ENCODE results near the gene PHOSPHO1.
A peak's percentile ranks its signal among the peaks of the same experiment; 100 is the strongest.
"Not testable (repeated sequence)": the region's sequence is repeated elsewhere in the genome, so short reads cannot be mapped to it uniquely, and the experiment has no call there.

The PHOSPHO1 gene, protein sequence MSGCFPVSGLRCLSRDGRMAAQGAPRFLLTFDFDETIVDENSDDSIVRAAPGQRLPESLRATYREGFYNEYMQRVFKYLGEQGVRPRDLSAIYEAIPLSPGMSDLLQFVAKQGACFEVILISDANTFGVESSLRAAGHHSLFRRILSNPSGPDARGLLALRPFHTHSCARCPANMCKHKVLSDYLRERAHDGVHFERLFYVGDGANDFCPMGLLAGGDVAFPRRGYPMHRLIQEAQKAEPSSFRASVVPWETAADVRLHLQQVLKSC

DNA sequence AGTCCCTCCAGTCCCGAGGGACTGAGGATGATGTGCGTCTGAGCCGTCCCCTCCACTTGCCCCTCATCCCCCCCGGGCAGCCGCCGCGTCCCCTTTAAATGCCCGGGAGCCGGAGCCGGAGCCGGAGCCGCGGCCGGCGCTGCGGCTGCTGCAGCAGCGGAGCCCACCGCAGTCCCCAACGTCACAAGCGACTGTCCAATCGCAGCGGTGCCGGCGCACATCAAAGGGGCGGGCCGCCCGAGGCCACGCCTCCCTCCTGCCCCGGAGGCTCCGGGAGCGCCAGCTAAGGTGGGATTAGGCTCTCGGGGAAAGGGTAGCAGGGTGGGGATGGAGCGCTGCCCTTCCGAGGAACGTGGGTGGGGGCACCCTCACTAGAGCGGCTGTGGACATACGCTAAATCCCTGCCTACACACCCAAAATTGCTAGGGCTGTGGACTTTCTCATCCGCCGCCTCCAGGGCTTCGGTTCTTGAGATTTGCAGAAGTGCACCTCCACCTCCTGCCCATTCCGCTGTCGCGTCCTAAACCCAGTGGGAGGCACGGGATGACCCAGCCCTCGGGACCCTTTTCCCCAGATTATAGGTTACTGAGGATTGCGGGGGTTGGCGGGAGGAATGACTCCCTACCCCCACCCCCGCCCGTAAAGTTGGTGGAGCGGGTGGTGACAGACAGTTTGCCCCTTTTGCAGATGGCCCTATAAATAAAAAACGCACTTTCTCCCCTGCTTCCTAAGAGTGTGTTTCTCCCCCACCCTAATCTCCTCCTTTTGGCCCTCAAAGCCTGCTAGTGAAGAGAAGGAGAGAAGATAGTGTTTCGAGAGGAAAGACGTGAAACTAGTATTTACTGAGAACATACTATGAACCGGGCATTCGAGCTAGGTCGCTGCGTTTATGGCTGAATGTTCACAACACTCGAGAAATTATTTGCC lies at the start of gene PHOSPHO1:
TSS of gene PHOSPHO1 (minus strand) at position 152 of the 927 bp plus-strand sequence. CDS start 4,096 bp downstream, outside the sequence.
- peak; percentile 94 for DNase-seq
- Histone ChIP-seq H3K27me3 (ENCODE audit: insufficient read depth, low read depth, severe bottlenecking) (no peaks in the 10 kb centered on the region), H3K27ac (no peak within 1 kb of the TSS), H3K4me3 (ENCODE audit: low read depth, low read length) (peak within 1 kb of the TSS; percentile 75), H3K9me3 (ENCODE audit: severe bottlenecking) (no peaks in the 10 kb centered on the region), H3K36me3 (no peaks in the 10 kb centered on the region)
- TF ChIP-seq, protein P1, sequence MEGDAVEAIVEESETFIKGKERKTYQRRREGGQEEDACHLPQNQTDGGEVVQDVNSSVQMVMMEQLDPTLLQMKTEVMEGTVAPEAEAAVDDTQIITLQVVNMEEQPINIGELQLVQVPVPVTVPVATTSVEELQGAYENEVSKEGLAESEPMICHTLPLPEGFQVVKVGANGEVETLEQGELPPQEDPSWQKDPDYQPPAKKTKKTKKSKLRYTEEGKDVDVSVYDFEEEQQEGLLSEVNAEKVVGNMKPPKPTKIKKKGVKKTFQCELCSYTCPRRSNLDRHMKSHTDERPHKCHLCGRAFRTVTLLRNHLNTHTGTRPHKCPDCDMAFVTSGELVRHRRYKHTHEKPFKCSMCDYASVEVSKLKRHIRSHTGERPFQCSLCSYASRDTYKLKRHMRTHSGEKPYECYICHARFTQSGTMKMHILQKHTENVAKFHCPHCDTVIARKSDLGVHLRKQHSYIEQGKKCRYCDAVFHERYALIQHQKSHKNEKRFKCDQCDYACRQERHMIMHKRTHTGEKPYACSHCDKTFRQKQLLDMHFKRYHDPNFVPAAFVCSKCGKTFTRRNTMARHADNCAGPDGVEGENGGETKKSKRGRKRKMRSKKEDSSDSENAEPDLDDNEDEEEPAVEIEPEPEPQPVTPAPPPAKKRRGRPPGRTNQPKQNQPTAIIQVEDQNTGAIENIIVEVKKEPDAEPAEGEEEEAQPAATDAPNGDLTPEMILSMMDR (IDR thresholded peaks at IDR 0.05; ENCODE audit: low read depth, low read length): no peak

DNA sequence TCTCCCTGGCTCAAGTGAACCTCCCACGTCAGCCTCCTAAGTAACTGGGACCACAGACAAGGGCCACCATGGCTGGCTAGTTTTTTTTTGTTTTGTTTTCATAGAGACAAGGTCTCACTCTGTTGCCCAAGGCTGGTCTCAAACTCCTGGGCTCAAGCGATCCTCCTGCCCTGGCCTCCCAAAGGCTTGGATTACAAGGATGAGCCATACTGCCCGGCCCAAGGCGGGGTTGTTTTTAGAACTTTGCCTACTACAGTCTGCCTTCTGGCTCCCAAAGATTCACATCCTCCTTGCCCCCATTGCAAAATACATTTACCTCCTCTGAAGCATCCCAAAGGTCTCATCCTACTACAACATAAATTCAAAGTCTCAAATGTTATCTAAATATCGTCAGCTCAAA lies 49.5 kb upstream of the PHOSPHO1 start:
- TF ChIP-seq, protein P1 (IDR thresholded peaks at IDR 0.05; ENCODE audit: low read depth, low read length): no peak
- Histone ChIP-seq H3K27ac (no peak overlapping the region), H3K4me3 (ENCODE audit: low read depth, low read length) (no peak overlapping the region), H3K36me3 (no peaks in the 10 kb centered on the region), H3K9me3 (ENCODE audit: severe bottlenecking) (no peaks in the 10 kb centered on the region), H3K27me3 (ENCODE audit: insufficient read depth, low read depth, severe bottlenecking) (no peaks in the 10 kb centered on the region)
- DNase-seq: no peak

DNA sequence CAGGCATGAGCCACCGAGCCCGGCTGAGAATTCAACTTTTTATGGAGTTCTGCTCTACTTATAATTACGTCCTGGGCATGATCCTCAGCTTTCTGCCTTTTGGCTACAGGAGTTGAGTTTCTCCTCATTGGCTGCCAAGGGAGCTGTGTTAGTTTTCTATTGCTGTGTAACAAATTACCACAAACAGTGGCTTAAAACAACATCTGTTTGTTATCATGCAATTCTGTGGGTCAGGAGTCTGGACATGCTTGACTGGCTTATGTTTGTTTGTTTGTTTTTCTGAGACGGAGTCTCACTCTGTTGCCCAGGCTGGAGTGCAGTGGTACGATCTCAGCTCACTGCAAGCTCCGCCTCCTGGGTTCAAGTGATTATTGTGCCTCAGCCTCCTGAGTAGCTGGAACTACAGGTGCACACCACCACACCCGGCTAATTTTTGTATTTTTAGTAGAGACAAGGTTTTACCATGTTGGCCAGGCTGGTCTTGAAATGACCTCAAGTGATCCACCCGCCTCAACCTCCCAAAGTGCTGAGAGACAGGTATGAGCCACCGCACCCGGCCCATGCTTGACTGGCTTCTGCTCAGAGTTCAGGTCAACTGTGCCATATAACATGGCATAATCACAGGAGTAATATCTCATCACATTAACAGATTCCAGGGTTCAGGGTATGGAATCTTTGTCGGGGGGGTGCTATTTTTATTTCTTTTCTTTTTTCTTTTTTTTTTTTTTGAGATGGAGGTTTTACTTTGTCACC lies 48.9 kb upstream of the PHOSPHO1 start:
- not testable (repeated sequence) for H3K27me3 ChIP-seq (ENCODE audit: insufficient read depth, low read depth, severe bottlenecking); H3K4me3 ChIP-seq (ENCODE audit: low read depth, low read length); H3K27ac ChIP-seq; H3K36me3 ChIP-seq; H3K9me3 ChIP-seq (ENCODE audit: severe bottlenecking); DNase-seq

DNA sequence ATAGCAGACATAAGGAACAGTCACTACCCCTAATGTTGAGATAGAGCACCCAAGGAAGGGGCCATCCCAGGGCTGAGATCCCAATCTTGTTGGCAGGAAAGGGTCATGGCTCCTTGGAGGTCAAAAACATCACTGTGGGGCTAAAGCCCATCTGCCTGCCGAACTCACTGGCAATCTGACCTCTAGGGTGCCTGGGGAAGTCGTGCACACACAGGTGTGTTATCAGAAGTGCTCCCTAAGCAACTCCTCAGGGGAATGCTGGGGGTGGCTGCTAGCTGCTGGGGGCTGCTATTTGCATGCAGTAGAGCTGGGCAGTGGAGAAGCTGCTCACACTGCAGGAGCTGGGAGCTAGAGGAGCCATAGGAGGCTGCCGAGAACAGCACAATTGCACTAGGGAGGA lies 47.5 kb upstream of the PHOSPHO1 start:
- Histone ChIP-seq H3K4me3 (ENCODE audit: low read depth, low read length) (no peak overlapping the region), H3K27me3 (ENCODE audit: insufficient read depth, low read depth, severe bottlenecking) (no peaks in the 10 kb centered on the region), H3K9me3 (ENCODE audit: severe bottlenecking) (no peaks in the 10 kb centered on the region), H3K27ac (no peak overlapping the region), H3K36me3 (no peaks in the 10 kb centered on the region)
- no peak for DNase-seq
- TF ChIP-seq, protein P1 (IDR thresholded peaks at IDR 0.05; ENCODE audit: low read depth, low read length): no peak

DNA sequence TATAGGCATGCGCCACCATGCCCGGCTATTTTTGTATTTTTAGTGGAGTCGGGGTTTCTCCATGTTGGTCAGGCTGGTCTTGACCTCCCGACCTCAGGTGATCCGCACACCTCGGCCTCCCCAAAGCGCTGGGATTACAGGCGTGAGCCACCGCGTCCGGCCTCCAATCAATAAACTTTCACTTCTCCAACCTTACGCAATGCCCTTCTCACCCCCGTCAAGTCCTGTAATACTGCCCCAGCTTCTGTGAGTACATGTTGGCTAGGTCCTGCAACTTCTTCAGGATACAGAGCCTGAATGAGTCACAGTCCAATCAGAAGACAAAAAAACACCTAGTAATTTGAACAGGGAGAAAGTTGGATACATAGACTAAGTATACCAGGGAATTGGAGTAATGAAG lies 47.1 kb upstream of the PHOSPHO1 start:
- H3K4me3 ChIP-seq (ENCODE audit: low read depth, low read length): no peak overlapping the region
- TF ChIP-seq, protein P1 (IDR thresholded peaks at IDR 0.05; ENCODE audit: low read depth, low read length): no peak
- no peaks in the 10 kb centered on the region for H3K9me3 ChIP-seq (ENCODE audit: severe bottlenecking)

DNA sequence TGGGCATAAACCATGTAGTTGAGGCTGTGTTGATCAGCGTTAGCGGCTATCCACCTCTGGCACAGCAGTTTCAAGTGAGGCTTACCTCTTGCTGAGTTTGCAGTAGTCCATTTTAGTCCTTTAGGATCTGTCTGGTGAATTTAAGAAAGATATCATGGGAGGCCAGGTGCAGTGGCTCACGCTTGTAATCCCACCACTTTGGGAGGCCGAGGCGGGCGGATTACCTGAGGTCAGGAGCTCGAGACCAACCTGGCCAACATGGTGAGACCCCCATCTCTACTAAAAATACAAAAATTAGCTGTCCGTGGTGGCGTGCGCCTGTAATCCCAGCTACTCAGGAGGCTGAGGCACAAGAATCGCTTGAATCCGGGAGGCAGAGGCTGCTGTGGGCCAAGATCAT lies 45.4 kb upstream of the PHOSPHO1 start:
- not testable (repeated sequence) for DNase-seq; H3K27me3 ChIP-seq (ENCODE audit: insufficient read depth, low read depth, severe bottlenecking); H3K4me3 ChIP-seq (ENCODE audit: low read depth, low read length); H3K9me3 ChIP-seq (ENCODE audit: severe bottlenecking); H3K27ac ChIP-seq; H3K36me3 ChIP-seq

More for the DNA sequence above, 47.1 kb upstream of the PHOSPHO1 start:
- DNase-seq: no peak
- Histone ChIP-seq H3K27ac (no peak overlapping the region), H3K36me3 (no peaks in the 10 kb centered on the region), H3K27me3 (ENCODE audit: insufficient read depth, low read depth, severe bottlenecking) (no peaks in the 10 kb centered on the region)

All from WERI-Rb-1 (cell line).